HG03457 (cell line): ENCODE measurements around the gene ZNF385A.
"Not testable (repeated sequence)": the region's sequence is repeated elsewhere in the genome, so short reads cannot be mapped to it uniquely, and the experiment has no call there.

Experiments
- ATAC-seq: cut with Tn5 transposase; IDR thresholded peaks from one replicate; pipeline ENCODE4 v1.9.1; 2021; ENCODE audit warnings: moderate number of reproducible peaks; ENCODE audit not compliant: unreplicated experiment

Gene ZNF385A

GRCh38 chr12:54358191-54358944, 26.2 kb downstream of the ZNF385A start:
- no peak for ATAC-seq

GRCh38 chr12:54357506-54358190, 26.9 kb downstream of the ZNF385A start:
- ATAC-seq = no peak

DNA sequence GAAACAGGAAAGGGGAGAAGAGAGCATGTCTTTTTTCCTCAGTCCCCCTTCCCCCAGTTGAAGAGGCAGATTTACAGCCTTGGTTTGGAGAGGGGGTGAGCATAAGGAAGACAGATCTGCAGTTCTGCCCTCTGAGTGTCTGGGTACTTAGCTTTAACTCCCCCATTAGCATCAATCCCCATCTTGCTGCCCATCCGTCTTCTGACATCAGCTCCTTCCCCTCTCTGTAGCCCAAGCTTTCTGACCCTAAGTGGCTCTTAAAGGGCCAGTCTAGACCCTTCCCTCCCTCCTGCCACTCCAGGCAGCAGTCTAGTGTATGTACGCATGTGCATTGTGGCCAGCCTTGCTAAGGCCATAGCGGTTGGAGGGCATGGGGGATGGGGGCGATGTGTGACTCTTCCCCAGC, 27.6 kb downstream of the ZNF385A start:
- no peak for ATAC-seq

DNA sequence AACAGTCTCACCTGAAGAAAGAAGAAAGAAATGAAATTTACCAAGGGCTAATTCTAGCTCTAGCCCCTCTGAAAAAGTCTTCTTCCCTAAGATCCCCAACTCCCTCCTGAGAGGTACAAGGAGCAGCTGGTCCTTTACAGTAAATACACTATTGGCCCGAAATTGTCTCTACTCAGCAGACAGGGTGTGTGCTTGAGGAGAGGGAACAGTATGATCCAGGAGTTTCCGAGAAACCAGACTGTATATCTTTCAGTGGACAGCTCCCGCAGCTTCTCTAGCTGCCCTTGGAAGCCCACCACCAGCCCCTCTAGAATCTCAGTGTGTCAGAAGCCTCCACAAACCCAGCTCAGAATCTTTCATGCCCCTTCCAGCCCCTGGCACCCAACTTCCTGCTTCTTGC, 28.3 kb downstream of the ZNF385A start:
- ATAC-seq = no peak

DNA sequence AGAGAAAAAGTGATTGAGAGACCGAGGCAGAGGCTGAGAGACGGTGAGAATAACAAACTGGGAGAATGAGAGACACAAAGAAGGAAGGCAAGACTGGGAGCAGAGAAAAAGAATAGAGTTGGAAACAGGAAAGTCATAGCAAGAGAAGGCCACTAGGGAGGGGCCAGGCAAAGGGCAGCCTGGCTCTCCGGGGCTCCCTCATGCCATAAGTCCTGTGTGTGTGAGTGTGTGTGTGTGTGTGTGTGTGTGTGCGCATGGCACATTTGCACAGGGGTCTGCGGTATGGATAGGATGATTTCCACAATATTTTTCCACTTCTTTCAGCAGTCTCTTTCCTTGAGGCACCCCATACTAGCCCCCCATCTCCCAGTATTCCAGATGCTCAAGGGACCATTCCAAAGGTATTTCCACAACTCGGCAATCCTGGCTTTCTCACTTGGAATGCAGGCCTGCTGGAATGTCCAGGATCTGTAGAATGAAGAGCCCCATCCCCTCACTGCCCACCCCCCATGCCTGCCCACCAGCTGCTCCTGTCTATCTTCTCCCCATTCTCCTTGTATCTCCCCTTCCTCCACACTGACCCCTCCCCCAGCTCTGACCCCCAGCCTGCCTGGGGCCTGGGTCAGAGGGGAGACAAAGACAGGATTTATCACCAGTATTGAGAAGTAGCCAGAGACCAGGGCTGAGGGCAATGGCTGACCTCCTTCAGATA, 29.3 kb downstream of the ZNF385A start:
- no peak for ATAC-seq

GRCh38 chr12:54354271-54354670, 30.3 kb downstream of the ZNF385A start:
- ATAC-seq = not testable (repeated sequence)

DNA sequence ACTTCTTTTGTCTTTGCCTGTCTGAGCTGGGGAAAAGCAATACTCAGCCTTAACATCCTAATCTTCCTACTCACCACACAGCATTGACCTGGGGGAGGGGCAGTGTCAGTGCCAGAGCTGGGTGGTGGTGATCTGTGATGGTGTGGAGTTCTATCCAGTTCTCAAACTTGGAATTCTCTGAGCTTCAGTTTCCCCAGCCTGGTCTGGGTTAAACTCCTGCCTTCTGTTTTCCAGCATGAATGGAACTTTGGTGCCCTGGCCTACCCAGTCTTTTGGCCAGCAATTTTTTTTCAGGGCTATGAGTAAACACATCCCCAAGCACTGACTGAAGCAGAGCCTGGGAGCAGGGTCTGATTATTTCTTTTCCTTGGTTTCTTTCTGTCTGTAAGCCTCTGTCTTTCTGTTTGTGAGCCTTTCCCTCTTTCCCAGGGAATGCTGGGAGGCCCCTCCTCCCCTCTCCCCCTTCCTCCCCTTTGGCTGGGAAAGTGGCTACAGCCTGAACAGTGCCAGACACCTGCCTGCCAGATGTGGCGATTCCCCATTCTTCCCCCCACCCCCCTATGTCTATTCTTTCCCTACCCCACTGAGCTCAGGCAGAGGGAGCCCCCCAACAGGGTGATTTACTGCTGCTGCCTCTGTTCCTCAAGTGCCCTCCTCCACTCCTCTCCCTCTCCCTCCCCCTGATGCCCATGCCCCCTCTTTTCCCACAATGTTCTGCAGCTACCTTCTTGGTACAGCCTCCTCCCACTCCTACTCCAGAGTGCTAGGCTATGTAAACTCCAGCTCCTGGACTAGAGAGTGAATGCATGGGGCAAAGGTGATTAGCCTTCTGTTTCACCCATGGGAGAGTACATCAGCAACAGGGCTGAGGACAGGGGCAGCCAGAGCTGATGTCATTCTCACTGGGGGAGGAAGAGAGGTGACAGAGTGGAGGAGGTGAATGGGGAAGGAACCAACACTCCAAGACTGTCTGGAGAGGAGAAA, 31.4 kb downstream of the ZNF385A start:
- no peak for ATAC-seq

- no peak for ATAC-seq
These were observed 32.5 kb downstream of the ZNF385A start for GRCh38 chr12:54352022-54352531.

- no peak for ATAC-seq
These were observed 33.2 kb downstream of the ZNF385A start for GRCh38 chr12:54351341-54351740.

- no peak for ATAC-seq
These were observed 33.8 kb downstream of the ZNF385A start for GRCh38 chr12:54350743-54351142.

GRCh38 chr12:54349679-54350078, 34.9 kb downstream of the ZNF385A start:
- ATAC-seq = no peak

GRCh38 chr12:54349036-54349435, 35.5 kb downstream of the ZNF385A start:
- no peak for ATAC-seq

DNA sequence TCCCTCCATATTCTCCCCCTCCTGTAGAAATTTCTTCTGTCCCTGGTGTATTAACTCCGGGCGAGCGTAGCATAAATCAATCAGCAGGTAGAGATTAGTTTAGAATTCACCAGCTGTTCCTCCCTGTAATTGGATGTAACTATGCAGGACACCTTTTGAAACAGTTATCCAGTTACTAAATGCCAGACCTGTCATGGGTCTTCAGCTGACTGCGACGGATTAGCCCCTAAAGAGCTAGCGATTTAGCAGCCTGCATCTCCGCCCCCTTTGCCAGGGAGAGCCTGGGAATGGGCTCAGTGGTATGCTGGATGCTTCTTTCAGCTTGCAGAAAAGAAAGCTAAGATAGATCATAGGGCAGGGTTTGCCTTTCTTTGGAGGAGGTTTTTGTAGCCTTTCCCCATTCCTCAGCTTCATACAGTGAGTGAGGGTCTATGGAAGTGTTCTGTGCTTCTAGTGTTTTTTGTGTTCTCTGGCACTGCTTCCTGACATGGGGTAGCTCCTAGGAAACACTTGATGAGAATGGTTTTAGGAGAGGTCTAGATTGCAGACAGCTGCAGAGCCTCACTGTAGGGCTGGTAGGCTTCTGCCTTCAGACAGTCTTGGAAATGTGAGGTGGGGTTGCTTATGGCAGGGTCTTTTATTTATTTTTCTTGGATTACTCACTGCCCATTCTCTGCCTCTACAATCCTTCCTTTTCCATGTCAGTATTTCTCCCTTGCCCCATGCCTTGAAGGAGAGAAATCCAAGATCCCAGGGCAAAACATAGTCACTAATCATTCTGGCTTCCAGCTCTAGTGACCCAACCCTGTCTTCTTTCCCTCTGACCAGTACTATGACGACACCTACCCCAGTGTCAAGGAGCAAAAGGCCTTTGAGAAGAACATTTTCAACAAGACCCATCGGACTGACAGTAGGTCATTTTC, 42.9 kb downstream of the ZNF385A start:
- no peak for ATAC-seq

DNA sequence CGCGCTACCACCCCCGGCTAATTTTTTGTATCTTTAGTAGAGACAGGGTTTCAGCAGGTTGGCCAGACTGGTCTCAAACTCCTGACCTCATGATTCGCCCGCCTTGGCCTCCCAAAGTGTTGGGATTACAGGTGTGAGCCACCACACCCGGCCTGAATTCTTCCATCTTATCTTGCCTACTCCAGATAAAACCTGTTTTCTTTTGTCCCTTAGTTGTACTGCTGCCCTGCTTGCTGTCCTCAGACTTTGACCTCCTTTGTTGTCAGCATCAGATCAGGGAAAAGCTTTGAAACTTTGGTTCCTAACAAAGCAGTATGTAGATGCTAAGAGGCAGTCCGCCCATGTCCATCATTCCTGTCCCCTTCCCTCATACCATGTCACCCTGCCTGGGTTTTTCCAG, 43.7 kb downstream of the ZNF385A start:
- no peak for ATAC-seq

- no peak for ATAC-seq
These were observed 45.7 kb downstream of the ZNF385A start for GRCh38 chr12:54338698-54339296.

DNA sequence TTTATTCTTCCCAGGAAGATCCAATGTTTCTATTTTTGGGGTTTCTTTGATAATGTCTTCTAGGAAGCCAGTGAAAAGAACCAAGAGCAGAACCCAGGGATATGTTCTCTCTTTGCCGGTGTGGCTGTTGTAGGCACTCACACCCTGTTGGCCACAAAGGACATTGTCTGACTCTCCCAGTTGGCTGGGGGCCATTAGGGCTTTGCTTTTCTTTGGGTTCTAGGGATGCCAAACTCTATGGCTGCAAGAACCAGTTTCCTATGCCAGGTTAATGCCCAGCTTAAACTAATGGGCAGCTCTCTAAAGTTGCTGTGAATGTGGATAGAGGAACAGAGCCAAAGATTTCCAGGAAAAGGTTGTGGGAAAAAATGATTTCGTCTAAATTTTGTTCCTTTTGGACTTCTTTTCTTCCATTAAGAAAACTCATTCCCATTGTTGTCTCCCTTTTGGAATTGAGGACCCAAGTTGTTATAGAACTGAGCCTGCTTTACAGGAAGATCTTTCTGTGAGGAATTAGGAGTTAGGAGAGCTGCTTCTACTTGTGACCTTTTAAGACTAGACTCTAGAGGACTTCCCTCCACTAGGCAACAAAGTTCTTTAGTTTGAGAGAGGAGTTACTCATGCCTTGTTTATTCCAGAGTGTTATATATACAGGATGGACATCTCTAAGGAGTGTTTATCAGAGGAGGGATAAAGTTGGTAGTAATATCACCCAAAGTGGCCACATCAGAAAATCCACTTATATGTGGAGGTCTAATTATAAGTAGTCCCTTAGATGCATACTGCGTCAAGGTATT, 46.5 kb downstream of the ZNF385A start:
- no peak for ATAC-seq

DNA sequence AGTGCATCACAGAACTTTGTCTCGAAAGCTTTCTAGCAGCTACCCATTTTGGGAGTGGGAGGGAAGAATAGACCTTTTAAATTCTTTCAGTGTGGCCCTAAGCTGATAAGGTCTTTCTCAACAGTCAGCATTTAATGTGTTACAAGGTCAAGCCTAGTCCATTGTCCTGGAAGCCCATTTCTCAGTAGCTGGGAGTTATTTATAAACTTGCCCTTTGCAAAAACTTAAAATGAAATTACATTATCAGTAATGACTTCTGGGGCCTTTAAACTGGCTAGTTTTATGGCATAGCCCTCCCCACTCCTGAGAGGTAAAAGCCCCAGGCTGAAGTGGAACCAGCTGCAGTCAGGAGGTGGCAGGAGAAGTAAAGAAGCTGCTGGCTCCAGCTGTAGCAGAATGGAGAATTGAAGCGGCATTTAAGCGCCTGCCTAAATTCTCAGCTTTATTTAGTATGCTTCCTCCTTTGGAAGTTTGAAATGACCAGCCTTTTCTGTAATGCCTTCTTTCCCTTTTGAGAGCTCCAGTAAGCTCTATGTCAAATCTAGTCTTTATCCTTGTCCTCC, 47.2 kb downstream of the ZNF385A start:
- no peak for ATAC-seq
